Measurements from ENCODE around the gene TNKS1BP1.
"Not testable (repeated sequence)": the region's sequence is repeated elsewhere in the genome, so short reads cannot be mapped to it uniquely, and the experiment has no call there.

TNKS1BP1 gene

GRCh38 chr11:57353446-57353845 is 28.7 kb upstream of the TNKS1BP1 start:
- DNase-seq (ENCODE audit: low spot score), result no peak

DNA sequence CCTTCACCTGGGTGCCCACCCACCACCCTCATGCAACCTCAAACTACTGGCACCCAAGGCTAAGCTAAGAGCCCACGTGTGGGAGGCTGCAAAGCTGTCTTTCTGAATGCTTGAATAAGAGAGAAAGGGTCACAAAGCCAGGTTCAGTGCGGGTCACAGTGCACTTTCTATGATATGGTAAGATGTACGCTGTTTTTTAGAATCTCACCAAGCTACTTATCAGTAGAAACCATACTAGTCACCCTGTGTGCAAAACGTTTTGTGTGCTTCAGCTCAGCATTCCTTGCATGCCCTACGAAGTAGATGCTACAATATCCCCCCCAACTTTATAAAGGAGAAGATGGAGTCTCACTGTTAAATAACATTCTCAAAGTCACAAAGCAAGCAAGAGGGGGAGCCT is 28.3 kb upstream of the TNKS1BP1 start:
- DNase-seq (ENCODE audit: low spot score), result no peak

- DNase-seq (ENCODE audit: low spot score), result peak; percentile 51
These were observed 24.9 kb upstream of the TNKS1BP1 start for GRCh38 chr11:57349491-57350274.

DNA sequence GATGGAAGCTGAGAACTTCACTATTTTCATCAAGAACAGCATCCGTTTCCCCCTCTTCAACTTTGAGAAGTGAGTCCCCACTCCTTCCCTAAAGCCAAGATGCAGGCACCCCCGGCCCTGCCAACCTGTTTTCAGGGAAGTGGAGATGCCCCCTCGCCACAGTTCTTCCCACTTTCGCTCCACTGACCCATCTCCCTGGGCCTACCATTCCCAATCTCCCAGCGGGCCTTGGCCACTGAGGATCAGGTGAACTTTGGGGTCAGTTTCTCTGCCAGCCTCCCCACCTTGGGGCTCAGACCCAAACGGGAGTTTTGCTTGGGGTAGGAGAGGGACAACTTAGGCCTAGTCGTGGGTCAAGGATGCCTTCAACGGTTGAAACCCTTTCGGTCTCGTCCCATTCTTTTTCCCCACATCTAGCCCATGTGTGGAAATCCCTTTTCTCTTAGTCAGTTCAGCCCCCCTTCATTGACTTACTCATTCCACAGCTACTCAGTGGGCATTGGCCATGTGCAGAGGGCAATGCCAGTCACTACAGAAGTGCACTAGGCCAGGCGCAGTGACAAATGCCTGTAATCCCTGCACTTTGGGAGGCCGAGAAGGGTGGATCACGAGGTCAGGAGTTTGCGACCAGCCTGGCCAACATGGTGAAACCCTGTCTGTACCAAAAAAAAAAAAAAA is 24.0 kb upstream of the TNKS1BP1 start:
- peak; percentile 30 for DNase-seq (ENCODE audit: low spot score)

DNA sequence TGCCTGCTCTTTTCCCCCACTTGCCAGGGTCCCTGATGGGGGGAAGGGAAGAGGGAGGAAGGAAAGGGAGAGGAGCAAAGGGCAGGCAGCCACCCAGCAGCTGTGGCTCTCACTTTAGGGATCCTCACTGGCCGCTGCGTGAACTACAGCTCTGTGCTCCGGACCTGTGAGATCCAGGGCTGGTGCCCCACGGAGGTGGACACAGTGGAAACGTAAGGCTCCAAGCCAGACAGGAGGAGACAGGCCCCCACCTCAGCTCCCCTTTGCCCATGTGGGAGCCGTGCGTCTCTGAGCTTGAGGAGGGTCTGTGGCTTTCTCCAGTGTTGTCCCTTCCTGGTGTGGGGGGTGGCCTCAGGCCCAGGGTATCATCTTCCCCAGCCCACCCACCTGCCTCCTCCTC is 23.3 kb upstream of the TNKS1BP1 start:
- no peak for DNase-seq (ENCODE audit: low spot score)

DNA sequence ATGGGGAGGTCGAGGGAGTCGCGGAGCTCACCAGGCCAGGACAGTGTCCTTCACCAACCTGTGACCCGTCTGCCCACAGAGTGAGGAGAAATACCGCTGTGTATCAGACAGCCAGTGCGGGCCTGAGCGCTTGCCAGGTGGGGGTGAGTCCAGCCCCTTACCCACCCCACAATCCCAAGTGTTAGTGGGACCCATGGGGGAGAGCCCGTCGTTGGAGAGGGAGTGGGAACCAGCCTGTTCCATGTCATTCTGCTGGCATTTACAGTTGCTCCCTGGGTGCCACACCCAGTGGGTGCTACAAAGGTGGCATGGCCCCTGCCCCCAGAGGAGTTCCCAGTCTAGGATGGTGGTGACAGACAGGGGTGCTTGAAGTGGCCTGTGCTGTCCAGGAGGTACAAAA is 22.6 kb upstream of the TNKS1BP1 start:
- no peak for DNase-seq (ENCODE audit: low spot score)

DNA sequence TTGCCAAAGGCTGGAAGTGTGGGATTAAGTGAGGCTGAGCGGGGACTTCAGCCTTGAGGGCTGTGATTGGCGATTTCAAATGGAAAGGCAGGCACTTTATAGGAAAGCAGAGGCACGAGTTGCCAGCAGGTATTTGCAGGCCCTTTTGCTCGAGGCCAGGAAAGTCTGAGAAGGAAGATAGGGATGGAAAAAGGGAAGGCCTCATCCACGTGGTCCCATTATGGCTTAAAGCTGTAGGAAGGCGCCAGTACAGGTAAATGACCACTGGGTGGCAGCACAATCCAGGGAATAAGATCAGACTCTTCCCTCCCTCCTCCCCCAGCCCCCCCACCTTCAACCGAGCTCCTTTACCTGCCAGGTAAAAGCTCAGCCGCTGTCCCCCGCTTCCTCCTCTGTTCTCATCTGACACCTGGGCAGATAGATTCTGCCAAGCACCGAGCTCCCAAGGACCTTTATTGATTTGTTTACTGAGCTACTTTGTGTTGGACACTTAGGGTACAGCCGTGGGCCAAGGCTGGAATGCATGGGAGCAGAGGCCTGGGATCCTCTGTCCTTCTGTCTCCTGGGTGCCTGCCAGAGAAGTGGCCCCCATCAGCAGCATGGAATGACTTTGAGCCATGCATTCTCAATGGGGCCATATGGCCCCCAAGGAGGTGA is 20.9 kb upstream of the TNKS1BP1 start:
- DNase-seq (ENCODE audit: low spot score), result peak; percentile 68

GRCh38 chr11:57344826-57345225 is 20.1 kb upstream of the TNKS1BP1 start:
- DNase-seq (ENCODE audit: low spot score), result no peak

DNA sequence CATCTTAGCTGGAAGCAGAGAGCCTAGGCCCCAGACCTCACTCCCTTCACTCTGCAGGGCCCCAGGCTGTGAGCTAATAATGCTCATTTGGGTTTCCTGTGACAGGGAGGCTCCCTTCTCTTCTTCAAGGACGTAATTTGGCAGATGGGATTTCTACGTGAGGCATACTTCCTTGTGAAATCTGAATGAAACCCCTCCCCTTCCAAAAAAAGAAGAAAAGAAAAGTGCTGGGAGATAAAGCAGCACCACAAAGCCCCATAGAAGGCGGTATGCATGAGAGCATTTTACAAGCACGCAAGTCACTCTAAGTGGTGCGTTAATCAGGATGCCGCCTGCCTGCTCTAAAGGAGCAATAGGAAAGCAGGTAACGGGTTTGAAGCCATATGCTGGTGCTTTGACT is 19.1 kb upstream of the TNKS1BP1 start:
- no peak for DNase-seq (ENCODE audit: low spot score)

GRCh38 chr11:57342702-57343101 is 17.9 kb upstream of the TNKS1BP1 start:
- DNase-seq (ENCODE audit: low spot score), result no peak

- DNase-seq (ENCODE audit: low spot score), result no peak
These were observed 16.6 kb upstream of the TNKS1BP1 start for GRCh38 chr11:57341250-57341808.

DNA sequence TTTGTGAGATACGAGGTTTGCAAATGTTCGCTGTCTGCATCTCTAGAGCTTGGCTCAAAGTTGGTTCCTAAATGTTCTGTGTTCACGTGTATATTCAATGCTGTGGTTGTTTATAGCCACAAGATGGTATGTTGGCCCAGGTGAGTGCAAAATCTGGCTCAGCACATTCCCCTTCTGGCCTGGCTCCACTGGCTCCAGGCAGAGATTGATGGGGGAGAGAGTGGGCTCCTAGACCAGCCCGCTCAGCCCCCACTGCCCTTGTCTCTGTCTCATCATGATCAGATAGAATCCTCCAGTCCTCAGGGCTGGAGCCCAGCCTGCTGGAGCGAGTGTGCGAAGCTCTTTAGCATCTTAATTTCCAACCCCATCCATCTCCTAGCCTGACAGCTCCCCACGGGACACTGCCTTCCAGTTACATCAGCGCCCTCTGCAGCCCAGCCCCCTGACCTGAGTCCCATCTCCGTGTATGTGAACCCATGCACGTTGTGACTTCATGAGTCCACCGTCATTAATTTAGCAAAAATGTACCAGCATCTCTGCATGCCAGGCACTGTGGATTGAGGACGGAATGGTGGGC is 15.4 kb upstream of the TNKS1BP1 start:
- peak; percentile 36 for DNase-seq (ENCODE audit: low spot score)

GRCh38 chr11:57339328-57339727 is 14.6 kb upstream of the TNKS1BP1 start:
- DNase-seq (ENCODE audit: low spot score), result no peak

DNA sequence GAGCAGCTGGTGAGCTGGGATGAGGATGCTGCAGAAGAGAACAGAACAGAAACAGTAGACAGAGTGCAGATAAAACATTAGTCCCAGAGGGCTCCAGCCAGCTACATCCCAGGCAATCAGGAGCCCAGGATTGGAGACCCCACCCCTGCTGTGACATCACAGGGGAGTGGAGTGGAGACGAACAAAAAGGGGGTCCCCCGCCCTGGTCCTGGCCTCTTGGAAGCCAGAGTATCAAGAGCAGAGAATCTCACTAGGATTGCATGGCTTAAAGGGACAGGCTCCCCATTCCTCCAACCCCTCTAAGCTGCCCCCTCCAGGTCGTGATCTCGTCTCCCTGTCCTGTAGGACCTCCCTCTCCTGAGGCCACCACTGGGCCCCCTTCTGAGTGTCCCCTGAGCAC is 13.4 kb upstream of the TNKS1BP1 start, which contains the start of gene P2RX3:
Gene P2RX3 (plus strand): TSS at position 211 of the 400 bp plus-strand sequence. CDS start 199 bp downstream, outside the sequence.
- no peak for DNase-seq (ENCODE audit: low spot score)

DNA sequence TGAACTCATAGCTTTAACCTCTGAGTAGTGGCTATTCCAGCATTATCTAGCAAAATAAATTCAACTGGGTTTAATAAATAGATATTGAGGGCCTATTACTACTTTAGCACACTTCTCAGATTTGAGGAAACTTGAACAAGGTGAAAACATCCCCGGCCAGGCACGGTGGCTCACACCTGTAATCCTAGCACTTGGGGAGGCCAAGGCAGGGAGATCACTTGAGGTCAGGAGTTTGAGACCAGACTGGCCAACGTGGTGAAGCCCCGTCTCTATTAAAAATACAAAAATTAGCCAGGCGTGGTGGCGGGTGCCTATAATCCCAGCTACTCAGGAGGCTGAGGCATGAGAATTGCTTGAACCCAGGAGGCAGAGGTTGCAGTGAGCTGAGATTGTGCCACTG is 12.1 kb upstream of the TNKS1BP1 start:
- not testable (repeated sequence) for DNase-seq (ENCODE audit: low spot score)

DNA sequence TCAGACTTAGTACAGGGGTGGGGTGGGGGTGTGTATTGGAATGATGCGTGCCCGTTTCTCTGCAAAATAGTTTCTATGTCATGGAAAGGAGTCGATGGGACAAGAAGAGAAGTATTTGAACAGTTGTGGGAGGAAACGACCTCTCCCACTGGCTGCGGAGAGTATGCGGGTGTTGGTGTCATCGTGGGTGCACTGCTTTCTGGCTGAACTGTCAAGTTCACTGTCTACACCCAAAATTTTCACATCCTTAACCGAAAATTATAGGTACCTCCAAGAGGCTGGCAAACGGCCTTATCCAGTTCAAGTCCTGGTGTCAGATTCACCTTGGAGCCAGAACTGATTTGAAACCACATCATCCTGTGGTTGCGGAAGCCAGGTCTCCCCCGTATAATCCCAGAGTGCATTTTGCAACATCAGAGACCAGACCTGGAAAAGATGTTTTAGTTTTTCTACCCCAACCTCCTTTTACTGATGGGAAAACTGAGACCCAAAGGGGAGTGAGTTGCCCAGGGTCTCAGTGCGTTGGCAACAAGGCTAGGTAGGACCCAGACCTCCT is 11.4 kb upstream of the TNKS1BP1 start:
- no peak for DNase-seq (ENCODE audit: low spot score)

DNA sequence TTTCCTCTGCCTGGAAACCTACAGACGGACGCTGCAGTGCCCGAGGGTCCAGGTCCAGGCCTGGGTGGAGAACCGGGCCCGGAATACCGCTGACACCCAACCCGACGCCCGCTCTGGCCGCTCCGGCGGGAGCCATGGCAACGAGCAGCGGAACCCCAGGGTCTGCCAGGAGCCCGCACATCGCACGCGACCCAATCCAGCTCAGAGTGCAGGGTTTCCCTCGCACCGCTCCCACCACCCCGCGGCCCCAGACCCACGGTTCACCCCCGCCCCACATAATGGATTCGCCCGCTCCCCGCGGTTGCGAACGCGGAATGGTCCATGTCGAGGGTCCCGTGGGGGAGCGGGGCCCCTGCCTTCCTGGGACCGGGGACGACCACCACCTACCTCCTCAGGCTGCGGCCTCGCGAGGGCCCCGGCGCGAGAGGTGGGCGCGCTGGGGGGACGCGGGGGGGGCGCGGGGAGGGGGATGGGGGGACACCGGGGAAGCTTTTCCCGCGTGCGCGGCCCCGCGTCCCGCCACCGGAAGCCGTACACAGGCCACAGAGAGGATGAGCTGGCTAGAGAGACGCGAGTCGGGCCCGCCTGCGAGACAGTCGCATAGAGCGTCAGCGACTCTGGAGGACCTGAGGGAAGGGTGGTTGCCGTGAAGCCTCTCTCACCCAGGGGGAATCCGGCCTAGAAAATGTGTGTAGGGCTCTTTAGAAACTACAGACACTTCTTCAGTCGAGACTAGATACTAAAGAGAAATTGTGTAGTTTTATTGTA is 10.8 kb upstream of the TNKS1BP1 start, which contains the start of gene SSRP1:
Gene SSRP1 (minus strand): TSS at position 550 of the 768 bp plus-strand sequence. CDS start 771 bp downstream, outside the sequence.
- peak; percentile 89 for DNase-seq (ENCODE audit: low spot score)

DNA sequence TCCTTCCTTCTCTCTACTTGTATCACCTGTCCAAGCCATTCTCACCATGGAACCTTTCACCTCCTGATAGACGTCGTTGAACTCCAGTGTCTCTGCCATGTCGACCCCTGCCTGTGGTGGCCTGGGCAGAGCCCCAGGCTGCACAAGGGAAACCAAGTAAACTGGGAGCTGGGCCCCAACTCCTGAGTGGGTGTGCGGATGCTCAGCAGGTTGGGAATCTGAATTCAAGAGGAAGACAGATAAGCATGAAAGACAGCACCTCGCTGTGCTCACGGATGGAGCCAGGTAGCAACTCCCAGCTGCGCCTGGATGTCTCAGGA is 10.2 kb upstream of the TNKS1BP1 start:
- no peak for DNase-seq (ENCODE audit: low spot score)

- DNase-seq (ENCODE audit: low spot score), result no peak
These were observed 8.1 kb upstream of the TNKS1BP1 start for GRCh38 chr11:57332694-57333440.

- no peak for DNase-seq (ENCODE audit: low spot score)
These were observed 7.0 kb upstream of the TNKS1BP1 start for GRCh38 chr11:57331720-57332119.
